HG02610 (cell line): Measurements from ENCODE around the gene PGBD5.
"Not testable (repeated sequence)": the region's sequence is repeated elsewhere in the genome, so short reads cannot be mapped to it uniquely, and the experiment has no call there.

Experiments used
- ATAC-seq: cut with Tn5 transposase; IDR thresholded peaks from one replicate; pipeline ENCODE4 v1.9.1; 2021; ENCODE audit warnings: mild to moderate bottlenecking, moderate library complexity; ENCODE audit not compliant: unreplicated experiment

Gene PGBD5

DNA sequence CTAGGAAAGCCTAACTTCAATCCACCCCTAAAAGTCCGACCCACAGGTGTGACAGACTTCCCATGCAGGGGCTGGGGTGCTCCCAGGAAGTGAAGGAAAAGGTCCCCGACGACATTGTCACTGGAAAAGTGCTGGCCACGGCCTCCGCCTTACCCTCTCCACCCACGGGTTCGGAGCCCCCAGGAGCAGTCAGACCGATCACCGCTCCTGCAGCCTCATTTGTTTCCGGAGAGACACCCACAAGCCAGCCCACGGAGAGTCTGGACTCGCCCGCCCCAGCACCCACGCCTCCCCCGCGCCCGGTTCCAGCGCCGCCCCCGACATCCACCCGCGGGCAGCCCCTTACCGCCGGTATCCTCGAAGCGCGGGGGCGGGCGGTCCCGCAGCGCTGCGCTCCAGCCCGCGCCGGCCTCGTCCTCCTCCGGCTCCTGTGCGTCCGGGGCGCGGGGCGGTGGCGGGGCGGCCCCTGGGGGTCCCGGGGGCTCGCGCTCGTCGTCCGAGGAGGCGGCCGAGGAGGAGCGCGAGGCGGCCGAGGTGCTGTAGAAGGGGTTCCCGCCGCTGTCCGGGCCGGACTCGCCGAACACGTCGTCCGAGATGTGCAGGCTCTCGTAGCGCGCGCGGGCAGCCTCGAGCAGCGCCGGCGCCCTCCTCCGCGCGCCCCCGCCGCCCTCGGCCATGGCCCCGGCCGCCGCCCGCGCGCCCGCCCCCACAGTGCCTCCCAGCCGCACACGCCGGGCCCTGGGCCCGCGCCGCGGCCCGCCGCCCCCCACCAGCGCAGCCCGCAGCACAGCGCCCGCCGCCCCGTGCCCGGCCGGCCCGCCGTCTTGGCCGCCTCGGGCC lies 660 bp downstream of the PGBD5 start:
- no peak for ATAC-seq

DNA sequence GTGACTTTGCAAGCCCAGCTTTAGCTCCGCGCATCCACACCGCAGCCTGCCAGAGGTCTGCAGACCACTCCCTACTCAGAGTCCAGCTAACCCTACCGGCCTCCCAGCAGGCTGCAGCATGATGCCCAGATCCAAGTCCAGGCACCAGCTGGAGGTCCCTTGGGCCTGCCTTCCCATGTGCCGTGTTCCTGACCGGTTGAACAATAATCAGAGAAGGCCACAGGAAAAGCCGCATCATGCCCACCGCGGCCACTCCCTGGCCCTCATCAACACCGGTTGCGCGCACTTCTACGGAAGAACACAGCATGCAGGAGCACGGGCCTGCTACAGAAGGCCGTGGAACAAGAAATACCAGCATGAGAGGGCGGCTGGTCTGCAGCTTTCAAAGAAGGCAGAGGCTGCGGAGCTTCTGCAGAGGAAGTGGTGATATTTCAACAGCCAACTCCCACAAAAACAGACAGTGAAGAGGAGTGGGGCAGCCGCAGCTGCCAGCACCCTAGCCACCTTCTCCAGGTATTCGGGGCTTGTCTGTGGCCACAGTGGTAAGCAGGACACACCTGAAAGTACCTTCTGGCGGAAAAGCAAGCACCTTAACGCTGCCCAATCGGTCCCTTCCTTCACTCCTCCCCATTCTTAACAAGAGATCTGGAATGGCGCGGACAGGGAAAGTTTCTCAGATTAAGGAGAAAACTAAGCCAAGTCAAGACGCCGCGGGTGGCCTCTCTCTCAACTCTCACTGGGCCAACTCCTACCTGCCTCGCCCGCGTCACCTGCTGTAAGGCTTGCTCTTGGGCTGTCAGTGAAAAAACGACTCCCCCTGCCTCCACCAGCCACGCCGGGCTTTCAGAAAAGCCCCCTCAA lies 1.5 kb downstream of the PGBD5 start:
- ATAC-seq: no peak

DNA sequence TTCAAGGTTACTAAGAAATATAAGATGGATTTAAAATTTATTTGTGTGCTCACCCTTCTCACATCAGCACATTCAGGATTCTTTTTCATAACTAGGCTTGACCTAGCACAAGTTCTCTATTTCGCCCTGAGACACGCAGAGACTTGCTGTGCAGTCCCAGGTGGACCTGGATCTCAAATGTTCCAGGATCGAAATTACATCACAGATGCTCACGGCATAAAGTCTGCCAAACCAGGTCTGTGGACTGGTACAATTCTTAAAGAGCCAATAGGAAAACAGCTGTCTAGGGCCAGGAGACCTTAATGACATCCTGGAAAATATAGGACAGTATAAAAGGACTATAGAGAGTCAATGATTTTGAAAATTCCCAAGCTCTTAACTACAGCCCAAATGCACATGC lies 2.2 kb downstream of the PGBD5 start:
- no peak for ATAC-seq

DNA sequence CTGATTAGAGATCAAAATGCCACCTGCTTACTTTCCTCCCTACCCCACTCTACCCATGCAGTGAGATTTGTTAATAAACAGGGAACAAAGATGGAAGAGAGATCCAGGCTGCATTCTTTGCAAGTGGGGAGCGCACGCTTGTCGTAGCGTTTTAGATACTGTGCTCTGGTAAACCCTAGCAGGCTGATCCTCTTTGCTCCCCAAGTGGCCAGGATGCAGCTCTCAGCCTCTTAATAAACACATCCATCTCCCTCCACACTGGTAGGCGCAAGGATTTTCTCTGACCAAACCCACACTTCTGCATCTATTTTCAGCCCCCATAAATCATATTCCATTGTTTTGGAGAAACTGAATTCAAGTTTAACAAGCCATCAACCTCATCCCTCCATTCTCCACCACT lies 2.9 kb downstream of the PGBD5 start:
- no peak for ATAC-seq

DNA sequence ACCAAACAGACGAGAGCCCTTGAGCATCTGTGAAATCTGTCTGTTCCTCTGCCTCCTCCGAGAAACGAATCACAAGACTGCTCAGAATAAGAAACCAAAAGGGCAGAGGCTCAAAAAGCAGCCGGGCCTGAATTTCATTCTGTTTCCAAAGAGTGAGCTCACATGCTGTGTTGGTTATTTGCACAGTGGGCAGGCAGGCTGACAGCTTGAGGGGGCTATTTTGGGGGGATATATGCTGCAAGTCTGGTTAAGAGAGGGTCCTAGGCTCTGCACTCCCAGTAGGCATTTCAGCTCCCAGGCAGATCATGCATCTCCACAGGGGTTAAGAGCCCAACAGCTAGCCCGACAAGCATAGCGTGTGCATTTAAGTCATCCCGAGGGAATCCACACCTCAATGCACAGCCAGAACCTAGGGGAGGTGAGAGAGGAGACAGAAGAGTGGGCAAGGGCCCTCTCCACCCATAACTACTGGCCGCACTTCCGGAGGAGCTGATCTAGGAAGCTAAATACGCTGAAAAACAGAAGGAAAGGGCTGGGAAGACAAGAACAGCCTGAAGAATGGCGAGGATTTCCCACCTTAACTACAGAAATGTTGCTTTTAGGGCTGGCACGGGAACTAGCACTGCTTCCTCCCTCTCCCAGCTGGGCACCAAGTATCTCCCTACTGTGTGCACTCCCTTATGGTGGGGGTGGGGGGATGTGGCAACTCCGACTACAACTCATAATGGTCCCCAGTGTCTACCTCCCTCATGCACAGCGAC lies 3.7 kb downstream of the PGBD5 start:
- no peak for ATAC-seq

DNA sequence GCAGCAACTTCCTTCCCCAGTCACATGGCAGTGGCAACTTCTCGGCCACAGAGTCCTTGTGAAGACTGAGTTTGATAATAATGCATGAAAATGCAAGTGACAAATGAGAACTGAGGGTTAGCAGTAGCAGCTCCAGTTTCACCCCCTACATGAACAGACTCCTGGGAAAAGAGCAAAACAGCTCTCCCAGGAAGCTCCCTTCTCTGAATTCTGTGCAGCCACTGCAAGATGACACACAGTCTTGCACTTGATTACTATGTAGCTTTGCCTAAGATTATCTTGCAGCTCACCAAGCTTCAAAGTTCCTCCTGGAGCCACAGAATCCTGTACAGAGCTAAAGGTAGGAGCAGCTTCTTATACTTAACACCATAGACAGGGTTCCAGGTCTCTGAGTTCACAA lies 4.7 kb downstream of the PGBD5 start:
- ATAC-seq: no peak

DNA sequence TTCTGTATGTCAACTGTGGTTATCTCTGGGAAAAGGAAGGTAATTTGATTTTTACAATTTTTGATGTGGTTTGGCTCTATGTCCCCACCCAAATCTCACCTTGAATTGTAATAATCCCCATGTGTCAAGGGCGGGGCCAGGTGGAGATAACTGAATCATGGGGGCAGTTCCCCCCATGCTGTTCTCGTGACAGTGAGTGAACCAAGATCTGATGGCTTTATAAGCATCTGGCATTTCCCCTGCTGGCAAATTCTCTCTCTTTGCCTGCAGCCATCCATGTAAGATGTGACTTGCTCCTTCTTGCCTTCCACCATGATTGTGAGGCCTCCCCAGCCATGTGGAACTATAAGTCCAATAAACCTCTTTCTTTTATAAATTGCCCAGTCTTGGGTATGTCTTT lies 5.8 kb downstream of the PGBD5 start:
- not testable (repeated sequence) for ATAC-seq

DNA sequence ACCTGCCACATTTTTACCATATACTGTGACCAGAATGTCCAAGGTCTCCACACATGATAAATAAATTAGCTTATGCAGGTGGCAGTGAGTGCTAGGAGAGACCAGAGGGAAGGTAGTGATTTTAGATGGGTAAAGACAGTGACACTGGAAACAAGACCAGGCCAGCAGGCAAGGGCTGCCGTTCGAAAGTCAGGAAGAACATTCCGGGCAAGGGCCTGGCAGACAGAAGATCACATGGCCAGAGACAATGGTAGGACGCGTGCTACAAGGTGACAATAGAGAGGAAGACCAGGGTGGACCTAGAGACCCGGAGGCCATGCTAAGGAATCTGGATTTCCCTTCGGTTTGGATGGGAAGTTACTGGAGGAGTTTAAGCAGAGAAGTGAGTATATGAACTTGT lies 9.7 kb downstream of the PGBD5 start:
- no peak for ATAC-seq

DNA sequence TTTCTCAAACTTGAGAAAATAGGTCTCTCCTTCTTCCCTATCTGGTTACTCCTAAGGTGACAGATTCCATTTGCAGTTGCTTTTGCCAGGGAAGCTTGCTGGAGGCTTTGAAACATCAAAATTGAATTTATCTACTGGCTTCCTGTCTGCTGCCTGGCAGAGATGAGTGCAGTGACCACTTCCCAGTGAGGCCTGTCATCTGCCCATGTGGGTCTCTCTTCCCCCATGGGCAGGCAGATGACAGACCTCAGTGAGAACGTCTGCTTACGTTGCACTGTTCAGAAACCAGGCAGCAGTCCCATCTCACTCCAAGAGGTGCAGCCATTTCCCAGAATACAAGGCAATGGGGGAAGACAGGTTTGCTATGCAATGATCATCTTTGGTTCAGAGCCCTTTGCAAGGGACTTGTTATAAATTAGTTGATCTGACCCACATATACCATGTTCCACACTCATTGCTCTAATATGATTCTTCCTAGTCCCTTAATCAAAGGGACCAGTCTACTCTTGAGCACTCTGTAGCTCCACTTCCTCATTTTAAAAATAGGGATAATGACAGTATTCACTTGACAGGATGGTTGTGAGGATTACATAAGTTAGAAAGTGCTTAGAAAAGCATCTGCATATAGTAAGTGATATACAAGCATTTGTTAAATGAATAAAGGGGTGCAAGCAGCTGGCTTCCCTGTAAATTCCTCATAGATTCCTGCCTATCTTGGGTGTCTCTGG lies 10.6 kb downstream of the PGBD5 start:
- no peak for ATAC-seq

DNA sequence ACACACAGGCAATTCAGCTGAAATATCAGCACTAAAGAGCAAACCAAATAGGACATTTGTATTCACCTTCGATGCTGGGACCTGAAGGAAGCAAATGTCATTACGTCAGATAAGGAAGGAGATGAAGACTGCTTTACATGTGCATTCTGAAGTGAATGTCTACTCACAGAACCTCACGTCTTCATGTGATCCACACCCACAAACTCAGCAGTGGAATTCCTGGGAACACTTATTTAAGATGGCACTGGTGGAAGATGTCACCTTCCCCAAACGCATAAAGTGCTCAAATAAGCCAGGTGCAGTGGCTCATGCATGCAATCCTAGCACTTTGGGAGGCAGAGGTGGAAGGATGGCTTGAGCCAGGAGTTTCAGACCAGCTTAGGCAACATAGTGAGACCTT lies 11.4 kb downstream of the PGBD5 start:
- no peak for ATAC-seq

DNA sequence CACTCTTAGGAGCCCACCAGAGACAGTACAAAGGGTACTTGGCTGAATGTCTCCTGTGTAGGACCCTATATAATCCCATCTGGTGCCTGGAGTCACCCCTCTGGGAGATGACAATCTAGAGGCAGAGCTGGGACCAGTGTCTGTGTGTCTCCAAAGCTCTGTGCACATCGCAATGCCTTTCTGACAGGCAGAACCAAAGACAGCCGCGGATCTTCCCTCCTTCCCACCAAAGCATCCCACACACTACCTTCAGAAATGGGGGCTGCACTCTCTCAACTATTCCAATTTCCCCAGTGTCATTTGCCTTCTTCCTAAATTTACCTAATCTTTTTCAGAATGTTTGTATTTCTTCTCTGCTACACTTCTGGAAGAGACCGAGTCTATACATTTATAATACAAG lies 12.0 kb downstream of the PGBD5 start:
- ATAC-seq: no peak

DNA sequence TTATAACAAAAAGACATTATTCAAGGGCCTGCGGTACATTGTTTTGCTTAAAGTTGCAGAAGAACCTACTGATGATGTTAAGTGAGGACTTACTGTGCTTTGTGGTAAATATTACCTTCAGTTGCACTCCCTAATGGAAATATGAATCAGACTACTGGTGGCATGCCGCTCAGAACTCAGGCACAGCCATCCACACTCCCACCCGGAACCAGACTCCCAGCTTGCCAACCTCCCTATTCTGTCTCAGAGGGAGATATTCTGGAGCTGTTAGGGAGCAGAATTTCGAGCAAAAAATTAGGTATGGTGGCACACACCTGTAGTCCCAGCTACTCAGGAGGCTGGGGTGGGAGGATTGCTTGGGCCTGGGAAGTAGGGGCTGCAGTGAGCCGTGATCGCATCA lies 13.1 kb downstream of the PGBD5 start:
- ATAC-seq: no peak

DNA sequence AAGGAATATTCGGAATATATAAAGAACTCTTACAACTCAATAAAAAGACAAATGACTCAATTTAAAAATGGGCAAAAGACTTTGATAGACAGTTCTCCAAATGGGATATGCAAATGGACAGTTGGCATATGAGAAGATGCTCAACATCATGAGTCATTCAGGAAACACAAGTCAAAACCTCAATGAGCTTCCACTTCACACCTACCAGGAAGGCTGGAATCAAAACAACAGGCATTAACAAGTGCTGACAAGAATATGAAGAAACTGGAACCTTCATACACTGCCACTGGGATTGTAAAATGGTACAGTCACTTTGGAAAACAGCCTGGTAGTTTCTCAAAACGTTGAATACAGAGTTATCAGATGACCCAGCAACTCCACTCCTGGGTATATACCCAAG lies 17.2 kb downstream of the PGBD5 start:
- ATAC-seq: no peak

DNA sequence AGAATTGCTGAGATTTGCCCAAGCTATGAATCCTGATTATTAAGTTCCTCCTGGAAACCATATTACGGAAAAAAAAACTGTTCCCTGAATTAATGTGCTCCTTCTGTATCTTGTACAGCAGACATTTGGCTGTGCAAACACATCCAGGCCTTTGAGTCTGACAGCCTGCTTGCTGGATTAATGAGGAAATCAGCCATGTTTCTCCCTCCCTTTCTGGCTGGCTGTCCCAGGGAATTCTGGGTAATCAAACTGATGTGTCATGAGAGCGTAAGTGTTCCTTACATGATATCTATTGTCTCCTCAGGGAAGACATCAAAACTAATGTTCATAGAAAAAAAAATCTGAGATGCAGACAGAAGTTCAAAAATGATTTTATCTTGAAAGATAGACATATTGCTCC lies 18.8 kb downstream of the PGBD5 start:
- ATAC-seq: no peak

DNA sequence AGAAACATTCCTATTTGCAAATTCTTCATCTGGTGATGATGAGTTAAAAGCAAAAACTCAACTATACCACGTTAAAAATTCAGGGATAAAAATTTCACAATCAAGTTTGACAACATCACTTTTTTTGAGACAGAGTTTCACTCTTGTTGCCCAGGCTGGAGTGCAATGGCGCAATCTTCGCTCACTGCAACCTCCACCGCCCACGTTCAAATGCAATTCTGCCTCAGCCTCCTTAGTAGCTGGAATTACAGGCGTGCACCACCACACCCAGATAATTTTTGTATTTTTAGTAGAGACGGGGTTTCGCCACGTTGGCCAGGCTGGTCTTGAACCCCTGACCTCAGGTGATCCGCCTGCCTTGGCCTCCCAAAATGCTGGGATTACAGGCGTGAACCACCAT lies 19.4 kb downstream of the PGBD5 start:
- not testable (repeated sequence) for ATAC-seq

DNA sequence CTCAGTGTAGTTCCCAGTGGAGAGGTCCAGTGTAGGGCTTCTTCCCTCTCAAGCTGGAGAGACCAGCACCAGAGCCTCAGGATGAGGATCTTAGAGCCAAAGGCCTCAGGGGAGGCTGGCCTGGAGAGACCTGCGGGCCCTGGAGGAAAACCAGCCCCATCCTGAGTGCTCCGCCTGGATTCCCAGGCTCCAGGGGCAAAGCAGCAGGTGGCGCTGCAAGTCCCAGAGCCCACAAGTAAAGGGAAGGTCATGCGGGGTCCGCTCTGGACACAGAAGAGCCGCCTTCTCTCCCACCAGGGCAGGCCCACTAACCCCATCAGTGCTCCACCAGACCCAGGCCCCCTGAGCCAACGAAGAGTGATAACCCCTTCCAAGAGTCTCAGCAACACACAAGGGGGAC lies 22.7 kb downstream of the PGBD5 start:
- no peak for ATAC-seq

DNA sequence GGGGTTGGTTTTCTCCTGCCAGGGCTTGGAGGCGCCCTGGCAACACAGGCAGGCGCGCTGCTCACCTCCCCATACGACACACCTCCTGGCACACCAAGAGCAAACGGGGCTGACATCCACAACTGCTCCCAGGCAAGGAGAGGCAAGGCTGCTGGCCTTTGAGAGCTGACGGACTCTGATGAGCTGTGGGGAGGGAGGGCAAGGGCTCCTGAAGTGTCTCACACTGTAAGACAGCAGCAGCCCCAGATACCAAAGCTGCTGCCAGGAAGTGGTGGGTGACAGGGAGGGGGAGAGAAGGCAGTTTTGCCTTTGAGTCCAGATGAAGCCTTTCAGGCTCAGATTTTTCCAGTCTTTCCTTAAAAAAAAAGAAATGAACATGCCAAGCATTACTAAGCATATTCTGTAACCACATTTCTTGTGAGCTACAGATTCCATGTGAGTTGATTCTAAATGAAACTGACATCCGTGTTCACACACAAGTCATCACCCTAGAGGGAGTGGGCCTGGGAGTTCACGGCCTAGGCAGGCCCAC lies 24.3 kb downstream of the PGBD5 start:
- ATAC-seq: no peak

DNA sequence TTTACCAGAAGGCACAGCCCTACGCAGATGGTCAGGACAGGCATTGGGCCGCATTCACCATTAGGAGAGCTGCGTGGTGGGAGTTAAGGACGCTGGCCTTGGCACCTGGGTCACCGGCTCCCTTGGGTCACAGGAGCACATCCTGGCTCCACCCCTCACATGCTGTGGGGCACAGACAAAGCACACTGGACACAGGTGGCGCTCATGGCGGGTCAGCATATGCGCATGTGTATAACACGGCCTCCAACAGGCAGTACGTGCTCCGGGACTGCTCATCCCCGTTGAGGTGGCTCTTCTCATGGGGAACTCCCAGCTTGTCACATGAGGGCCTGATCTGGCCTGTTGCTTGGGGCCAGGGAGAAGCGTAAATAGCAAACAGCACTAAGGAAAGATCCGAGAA lies 25.0 kb downstream of the PGBD5 start:
- no peak for ATAC-seq

DNA sequence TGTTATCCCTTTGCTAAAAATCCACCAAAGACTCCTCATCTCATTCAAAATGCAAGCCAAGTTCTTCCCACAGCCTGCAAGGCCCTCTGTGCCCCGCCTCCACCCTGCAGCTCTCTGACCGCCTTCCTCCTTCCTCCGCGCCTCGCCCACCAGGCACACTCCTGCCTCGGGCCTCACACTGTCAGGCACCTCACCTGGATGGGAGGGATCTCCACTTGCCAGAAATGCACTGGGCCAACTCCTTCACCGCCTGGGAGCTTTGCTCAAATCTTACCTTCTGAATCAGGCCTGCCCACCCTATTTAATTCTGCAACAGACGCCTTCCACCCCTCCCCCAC lies 26.2 kb downstream of the PGBD5 start:
- no peak for ATAC-seq

DNA sequence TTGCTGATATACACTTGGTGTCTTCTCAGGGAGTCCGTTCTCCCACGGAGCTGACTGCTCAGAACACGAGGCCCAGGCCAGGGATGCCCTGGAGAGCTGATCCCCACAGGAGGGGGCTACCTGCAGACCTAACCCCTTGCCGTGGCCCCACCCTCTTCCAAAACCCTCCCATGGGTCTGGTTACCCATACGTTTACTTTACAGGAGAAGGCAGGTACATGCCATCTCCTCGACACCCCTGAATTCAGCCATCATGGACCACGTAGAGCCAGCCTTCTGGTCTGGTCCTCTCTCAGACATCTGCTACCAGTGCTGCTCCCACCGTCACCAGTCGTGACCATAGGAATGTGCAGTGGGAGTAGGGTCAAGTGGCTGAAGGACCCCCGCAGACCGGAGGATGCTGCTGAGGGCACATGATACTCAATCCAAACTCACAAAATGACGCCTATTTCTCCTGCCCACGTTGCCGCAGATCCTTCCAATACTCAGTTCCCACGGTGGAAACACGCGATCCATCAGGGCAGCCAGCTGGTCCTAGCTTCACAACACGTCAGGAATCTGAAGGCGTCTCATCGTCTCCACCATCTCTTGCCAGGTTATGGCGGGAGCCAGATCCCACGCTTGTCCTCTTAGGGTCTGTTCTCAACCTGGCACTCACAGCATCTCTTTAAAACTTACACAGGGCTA lies 26.7 kb downstream of the PGBD5 start:
- ATAC-seq: no peak
